HG03342 (cell line): ENCODE measurements around the gene CTSO.
"Not testable (repeated sequence)": the region's sequence is repeated elsewhere in the genome, so short reads cannot be mapped to it uniquely, and the experiment has no call there.

Source experiments
- ATAC-seq: cut with Tn5 transposase; IDR thresholded peaks from one replicate; pipeline ENCODE4 v1.9.1; 2021; ENCODE audit warnings: mild to moderate bottlenecking, moderate library complexity; ENCODE audit not compliant: unreplicated experiment

CTSO gene

DNA sequence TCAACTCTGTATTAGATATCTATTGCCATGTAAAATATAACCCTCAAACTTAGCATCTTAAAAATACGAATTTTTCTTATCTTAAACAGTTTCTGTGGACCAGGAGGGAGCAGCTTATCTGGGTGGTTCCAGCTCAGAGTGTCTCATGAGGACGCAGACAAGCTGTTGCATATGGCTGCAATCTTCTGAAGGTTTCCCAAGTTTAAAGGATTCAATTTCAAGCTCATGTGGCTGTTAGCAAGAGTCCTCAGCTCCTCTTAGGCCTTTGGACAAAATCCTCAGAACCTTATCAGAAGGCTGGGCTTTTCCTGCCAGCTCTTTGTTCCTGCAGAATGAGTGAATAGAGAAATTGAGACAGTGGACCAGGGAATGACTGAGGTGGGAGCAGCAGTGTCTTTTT lies 2.8 kb upstream of the CTSO start:
- no peak for ATAC-seq

DNA sequence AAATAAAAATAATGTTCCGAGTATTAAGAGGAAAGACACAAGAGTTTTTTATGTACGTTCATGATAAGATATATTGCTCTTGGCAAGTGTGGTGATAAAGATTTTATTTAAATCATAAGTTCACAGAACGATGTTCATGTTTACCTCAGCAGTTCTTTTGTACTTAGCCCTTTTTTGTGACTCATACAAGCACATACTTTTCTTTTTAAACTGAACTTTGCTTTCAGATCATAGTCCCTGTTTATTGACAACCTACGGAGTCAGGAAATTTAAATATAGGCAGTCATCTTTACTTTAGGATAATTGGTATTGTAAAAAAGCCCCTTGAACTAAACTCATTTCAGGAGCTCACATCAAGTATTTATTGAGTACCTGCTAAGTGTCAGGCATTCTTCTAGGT lies 1.3 kb upstream of the CTSO start:
- ATAC-seq = no peak

DNA sequence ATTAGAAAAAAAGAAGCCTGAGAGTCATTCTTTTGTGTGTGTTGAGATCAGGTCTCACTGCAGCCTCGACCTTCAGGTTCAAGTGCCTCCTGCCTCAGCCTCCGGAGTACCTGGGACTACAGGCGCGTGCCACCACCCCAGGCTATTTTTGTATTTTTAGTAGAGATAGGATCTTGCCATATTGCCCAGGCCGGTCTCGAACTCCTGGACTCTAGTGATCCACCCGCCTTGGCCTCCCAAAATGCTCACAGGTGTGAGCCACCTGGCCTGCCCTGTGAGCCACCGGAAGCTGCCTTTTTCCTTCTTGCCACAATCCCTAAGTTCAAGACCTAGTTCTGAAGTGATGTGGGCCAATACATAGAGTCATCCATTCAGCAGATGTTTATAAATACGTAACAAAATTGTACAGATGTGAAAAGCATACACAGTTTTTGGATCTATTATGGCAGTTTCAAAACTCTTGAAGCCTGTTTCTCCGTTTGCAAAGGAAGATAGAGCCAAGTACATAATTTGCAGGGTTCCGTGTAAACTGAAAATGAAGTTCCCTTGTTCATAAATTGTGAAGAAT lies 536 bp upstream of the CTSO start:
- ATAC-seq = no peak

DNA sequence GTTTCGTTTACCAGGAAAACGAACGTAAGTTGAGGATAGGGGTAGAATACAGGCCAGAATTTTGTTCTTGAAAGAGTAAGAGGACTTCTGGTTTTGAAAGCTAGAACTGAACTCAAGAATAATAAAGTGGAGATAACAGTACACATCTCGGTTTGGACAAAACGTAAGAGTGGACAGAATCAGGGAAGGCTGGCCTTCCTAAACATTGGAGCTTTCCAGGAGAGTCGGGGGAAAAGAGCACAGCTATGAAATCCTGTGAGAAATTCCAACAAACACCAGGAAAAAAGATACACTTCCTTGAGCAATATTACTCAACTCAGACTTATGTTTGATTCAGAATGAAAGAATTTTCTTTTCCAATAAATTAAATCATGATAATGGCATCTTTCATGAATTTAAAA lies 1.2 kb downstream of the CTSO start:
- ATAC-seq = no peak

- no peak for ATAC-seq
Observed at GRCh38 chr4:155950461-155950860, 3.2 kb downstream of the CTSO start.

- ATAC-seq = no peak
Observed at GRCh38 chr4:155948541-155948940, 5.1 kb downstream of the CTSO start.

DNA sequence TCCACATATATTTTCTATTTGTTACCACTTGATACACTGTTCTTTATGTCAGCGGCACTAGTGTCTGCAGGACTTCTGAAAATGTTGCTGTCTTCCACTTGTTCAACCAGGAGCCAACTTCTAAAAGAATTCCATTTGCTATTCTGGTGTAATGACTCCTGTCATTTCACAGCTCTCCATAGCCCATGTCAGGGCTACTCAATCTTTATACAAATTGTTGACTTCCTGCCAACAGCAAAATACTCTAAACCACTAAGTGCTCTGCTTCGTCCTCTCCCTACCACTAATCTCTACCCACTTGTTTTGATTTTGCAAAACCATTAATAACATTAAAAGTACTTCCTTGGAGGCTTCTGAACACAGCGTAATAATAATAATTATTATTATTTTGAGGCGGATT lies 7.2 kb downstream of the CTSO start:
- no peak for ATAC-seq

GRCh38 chr4:155944516-155944915 lies 9.2 kb downstream of the CTSO start:
- ATAC-seq = no peak

DNA sequence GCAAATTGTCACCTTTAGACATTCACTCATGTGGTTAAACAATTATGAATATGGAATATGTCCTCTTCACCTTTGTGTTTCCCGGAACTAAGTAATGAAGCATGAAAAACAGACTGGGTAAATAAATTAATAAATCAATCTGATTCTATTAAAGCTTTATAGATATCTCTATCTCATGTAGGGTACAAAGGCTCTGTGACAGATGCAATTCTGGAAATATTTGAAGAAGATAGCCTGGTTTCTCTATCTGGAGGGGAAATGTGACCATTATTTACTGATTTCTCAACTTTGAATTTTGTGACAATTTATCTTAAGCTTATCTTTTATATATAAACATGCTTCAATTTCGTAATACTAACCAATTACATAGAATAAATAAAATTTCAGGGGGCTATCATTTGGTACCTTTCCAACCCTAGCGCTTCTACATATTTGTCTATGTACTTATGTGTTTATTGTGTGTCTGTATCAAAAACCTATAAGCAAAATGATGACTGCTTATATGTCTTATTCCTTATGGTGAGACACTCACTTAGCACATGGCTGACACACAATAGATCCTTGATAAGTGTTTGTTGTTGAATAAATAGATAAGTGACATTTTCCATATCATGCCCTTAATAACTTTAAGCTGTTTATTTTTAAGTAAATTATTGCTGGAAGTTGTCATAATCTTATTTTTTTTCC lies 9.9 kb downstream of the CTSO start:
- ATAC-seq = no peak

DNA sequence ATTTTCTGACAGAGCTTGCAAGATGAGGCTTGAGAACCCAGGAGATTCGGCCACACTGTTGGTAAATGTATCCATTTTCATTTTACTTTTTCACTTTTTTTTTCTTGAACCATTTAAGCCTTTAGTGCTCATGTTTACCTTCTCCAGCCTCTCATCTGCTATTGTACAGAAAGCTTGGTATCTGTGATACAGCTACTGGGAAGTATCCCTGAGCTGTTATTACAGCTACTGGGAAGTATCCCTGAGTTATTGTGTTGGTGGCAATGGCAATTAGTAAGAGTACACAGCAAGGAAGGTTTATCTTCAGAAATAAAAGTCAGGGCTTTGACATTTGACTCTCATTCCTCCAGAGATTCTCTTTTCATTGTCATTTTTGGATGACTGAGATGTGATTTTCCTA lies 11.8 kb downstream of the CTSO start:
- no peak for ATAC-seq

- ATAC-seq = no peak
Observed at GRCh38 chr4:155941085-155941790, 12.4 kb downstream of the CTSO start.

GRCh38 chr4:155935389-155935986 lies 18.2 kb downstream of the CTSO start:
- ATAC-seq = no peak

GRCh38 chr4:155934634-155935033 lies 19.0 kb downstream of the CTSO start:
- not testable (repeated sequence) for ATAC-seq

DNA sequence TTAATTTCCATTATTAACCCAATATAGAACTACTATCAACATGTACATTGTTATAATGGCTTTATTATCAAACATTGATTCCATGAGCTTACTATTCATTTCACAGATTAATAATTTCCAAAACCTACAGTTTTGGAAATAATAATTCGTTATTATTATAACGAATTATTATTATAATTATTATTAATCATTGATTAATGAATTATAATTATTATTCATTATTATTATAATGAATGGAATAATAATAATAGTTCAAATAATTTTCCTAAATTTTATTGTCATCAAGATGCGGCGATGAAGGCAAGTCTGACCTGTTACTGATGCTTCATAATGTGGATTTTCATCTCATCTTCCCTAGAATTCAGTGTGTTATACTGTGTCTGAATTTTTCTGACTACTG lies 22.0 kb downstream of the CTSO start:
- no peak for ATAC-seq

DNA sequence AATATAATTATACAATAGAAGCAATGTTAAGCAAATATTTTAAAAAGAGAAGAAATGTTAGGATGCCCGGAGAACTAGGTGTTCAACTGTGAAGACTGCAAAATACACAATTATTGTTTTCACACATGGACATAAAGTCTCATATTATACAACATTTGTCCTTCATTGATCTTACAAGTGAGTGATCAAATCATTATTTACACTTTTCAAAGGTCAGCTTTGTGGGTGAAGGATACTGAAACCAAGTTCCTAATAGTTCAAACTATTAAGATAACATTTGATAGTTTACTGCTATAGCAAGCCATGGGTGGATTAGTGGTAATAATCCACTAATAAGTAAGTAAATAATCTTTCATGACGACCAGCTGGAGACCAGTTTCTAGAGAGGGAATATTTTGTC lies 23.3 kb downstream of the CTSO start:
- no peak for ATAC-seq

DNA sequence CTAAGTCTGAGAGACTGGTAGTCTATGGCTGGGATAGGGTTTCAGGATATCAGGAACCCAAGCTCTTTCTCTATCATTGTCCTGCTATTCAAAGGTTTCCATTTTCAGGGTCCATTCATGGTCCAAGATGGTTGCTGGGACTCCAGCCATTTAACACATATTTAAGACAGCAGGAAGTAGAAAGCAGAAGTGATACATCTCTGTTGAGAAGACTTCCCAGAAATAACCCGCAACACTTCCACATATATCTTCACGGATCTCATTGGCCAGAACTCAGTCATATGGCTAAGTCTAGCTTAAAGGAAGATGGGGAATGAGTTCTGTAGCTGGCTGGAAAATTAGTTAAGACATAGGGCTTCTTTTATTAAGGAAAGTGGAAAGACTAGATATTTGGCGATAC lies 23.8 kb downstream of the CTSO start:
- ATAC-seq = peak; percentile 55

DNA sequence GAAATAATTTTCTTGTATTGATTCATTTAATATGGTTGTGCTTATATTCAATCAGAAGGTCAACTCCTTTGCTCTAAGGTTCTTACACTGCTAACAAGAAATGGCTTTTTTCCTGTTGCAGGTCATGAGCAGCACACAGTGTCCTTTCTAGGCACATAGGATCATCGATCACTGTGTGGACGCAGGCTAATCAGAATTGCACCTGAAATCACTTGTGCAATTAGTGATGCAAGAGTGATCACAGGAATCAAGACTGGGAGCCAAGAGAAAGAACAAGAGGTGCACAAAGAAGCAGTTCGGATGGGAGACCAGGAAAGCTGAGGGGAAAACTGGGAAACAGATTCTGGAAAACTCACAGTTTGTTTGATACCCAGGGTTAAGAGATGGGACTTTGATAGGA lies 29.0 kb downstream of the CTSO start:
- no peak for ATAC-seq

GRCh38 chr4:155921597-155921996 lies 32.1 kb downstream of the CTSO start:
- no peak for ATAC-seq

DNA sequence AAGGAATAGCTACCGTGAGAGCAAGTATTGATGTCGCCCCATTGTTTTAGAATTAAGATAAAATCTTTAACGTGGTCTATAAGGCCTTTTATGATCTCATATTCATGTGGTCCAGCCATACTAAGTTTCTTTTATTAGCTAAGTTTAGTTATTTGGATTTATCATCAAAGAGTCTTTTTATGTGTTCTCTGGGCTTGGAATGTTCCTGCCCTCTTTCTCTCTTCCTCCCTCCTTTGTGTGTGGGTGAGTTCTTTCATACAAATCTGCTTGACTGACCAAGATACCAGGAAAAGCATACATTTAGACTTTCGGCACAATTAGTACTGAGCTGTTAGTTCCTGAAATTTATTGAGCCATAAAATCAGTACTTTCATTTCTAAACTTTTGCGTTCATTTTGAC lies 38.9 kb downstream of the CTSO start:
- ATAC-seq = no peak

DNA sequence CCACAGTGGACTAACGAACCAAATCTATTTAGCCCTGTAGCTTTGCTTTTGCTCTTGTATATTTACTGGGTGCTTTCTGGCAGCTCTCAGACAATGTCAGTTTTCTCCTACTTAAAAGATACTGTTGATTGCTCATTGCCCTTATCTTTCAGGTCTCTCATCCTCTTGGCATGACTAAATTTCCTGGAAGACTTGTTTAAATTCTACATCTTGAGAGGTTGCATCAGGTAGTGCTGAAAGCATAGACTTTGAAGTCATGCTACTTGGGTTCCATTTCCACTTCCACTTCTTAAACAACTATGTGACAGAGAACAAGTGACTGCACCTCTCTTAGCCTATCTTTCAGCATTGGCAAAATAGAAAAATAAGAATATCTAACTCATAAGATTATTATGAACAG lies 41.8 kb downstream of the CTSO start:
- no peak for ATAC-seq

DNA sequence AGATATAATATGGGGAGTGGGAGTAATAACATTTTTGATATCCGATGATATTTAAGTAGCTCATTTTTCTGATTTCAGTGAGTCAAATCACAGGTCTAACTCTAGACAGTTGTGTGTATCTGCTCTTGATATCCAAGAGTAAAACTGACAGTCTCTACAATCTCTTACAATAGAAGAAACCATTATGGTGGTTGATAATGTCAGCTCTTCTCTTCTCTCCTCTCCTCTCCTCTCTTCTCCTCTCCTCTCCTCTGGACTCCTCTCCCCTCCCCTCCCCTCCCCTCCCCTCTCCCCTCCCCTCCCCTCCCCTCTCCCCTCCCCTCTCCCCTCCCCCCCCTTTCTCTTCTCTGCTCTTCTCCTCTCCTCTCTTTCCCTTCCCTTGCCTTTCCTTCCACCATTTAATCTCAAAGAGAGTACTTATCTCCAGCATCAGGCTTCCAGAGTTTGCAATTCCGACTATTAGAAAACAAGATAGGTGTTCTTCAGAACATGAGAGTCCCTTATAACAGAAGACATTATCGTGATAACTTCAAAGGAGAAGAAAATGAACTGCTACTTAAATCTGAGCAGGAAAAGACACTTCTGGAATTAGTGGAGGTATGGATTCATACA lies 43.9 kb downstream of the CTSO start:
- ATAC-seq = no peak
